Mammary epithelial cell (primary cell): ENCODE data around the gene SFTPB.

Source experiments
- EZH2 ChIP-seq: IDR thresholded peaks from 2 replicates; pipeline ENCODE4 v1.6.1; 2012; ENCODE audit warnings: low read length, inconsistent platforms, borderline replicate concordance
- TF ChIP-seq, protein P1 (sequence below), 2 donors: IDR thresholded peaks in 1 of 2; conservative IDR thresholded peaks in 1 of 2; 2 replicates each; pipeline ENCODE4 v1.5.1; 2011 to 2012; ENCODE audit warnings: inconsistent platforms in 2 of 2, low read length in 2 of 2, mild to moderate bottlenecking in 2 of 2, control low read depth in 1 of 2, low read depth in 1 of 2; ENCODE audit not compliant: insufficient read depth in 1 of 2; ENCODE audit errors: extremely low read depth in 1 of 2

DNA sequence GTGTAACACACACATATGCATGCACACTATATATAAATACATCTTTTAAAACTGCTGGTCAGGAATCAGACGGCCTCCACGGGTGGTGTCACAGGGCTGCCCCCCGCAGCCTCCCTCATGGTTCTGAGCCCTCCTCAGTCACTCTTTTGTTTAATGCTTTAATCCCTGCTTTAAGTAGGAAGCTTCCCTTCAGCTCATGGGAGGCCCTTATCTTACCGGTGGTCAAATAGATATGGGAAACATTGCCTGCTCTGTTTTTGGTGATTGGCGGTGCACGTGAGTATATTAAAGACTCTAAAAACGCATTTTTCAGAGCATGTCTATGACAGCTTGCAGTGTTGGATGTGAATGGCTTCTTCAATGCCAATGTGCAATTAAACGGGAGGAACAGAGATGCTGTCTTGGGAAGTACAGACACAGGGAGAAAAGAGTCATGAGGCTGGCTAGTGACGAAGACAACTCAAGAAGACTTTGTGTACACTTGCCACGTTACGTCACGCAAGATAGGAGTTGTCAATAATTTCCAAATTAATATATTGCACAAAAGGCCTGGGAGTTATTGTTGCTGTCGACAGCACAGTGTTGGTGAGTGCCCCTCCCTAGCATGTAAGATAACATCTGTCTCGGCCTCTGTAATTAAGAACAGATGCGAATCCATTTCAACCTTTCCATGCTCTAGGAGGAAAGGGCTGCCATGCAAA, 49.5 kb upstream of the SFTPB start:
- TF ChIP-seq, protein P1, sequence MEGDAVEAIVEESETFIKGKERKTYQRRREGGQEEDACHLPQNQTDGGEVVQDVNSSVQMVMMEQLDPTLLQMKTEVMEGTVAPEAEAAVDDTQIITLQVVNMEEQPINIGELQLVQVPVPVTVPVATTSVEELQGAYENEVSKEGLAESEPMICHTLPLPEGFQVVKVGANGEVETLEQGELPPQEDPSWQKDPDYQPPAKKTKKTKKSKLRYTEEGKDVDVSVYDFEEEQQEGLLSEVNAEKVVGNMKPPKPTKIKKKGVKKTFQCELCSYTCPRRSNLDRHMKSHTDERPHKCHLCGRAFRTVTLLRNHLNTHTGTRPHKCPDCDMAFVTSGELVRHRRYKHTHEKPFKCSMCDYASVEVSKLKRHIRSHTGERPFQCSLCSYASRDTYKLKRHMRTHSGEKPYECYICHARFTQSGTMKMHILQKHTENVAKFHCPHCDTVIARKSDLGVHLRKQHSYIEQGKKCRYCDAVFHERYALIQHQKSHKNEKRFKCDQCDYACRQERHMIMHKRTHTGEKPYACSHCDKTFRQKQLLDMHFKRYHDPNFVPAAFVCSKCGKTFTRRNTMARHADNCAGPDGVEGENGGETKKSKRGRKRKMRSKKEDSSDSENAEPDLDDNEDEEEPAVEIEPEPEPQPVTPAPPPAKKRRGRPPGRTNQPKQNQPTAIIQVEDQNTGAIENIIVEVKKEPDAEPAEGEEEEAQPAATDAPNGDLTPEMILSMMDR (conservative IDR thresholded peaks at IDR 0.05 in 1 of 2, IDR thresholded peaks at IDR 0.05 in 1 of 2; ENCODE audit: extremely low read depth in 1 of 2, insufficient read depth in 1 of 2, low read depth in 1 of 2, low read length in 2 of 2): no peak
- no peak for TF ChIP-seq EZH2
